Pancreas (tissue), 10 donors: ENCODE results near the gene NARF. TPM values are rescaled to one million over a fixed set of nuclear protein-coding genes. Genes with fewer than 3 reads are reported as not detected.
A peak's percentile ranks its signal among the peaks of the same experiment; 100 is the strongest.

Experiments used
- ATAC-seq, 4 donors: fragments of 200-7000 bp; cut with Tn5 transposase; one replicate each; pipeline versions ENCODE4 v1.8.0 to v1.9.1; 2020; ENCODE audit warnings: mild to moderate bottlenecking in 4 of 4, moderate library complexity in 4 of 4
- DNase-seq, 6 donors: peaks; one replicate each; pipeline ENCODE4 v3.0.0-alpha.2; 2020
- FAIRE-seq: peaks from 2 replicates; lab custom pipeline; 2012; peaks lifted over from hg19 to GRCh38; lab: Jason Lieb, UNC
- H3K27ac ChIP-seq, 4 donors: fragments of 200-600 bp; sonication (generic); 1 replicate in 3 of 4; 2 replicates in 1 of 4; pipeline versions ENCODE4 v1.5.0 to v1.8.0; 2020
- H3K27me3 ChIP-seq, 4 donors: fragments of 200-600 bp; one replicate each; pipeline ENCODE4 v1.8.0; 2021
- H3K36me3 ChIP-seq, 3 donors: fragments of 200-600 bp; sonication (generic) in 1 of 3; one replicate each; pipeline versions ENCODE4 v1.5.0 to v1.8.0; 2020 to 2021
- H3K4me1 ChIP-seq, 3 donors: fragments of 200-600 bp; one replicate each; pipeline ENCODE4 v1.8.0; 2021
- H3K4me3 ChIP-seq, 4 donors: fragments of 200-600 bp; sonication (generic) in 2 of 4; one replicate each; pipeline versions ENCODE4 v1.5.0 to v1.8.0; 2020 to 2021
- H3K9me3 ChIP-seq, 4 donors: fragments of 200-600 bp; one replicate each; pipeline ENCODE4 v1.8.0; 2021
- WGBS, 2 donors: extraction: QIAGEN DNeasy Blood & Tissue Kit; methylation state at CpG; one replicate each; pipeline ENCODE4 v1.1.7; 2013; 5-methylcytosine and 5-hydroxymethylcytosine counted together
- intact Hi-C, 3 donors: fragments of 100-400 bp; cut with DNase I; formaldehyde crosslinking; loops; one replicate each; pipeline versions ENCODE4 v1.11.1 to v1.14.2; 2022
- polyA plus RNA-seq, 2 donors: library from polyadenylated mRNA; stranded (reverse); fragments of 200-250 nt; gene quantifications; one replicate each; pipeline ENCODE4 v1.2.3, GENCODE V29; 2013
- total RNA-seq, 6 donors: library from RNA; stranded (reverse); fragmentation: NEBNext Ultra II Directional in 4 of 6; extraction: Animal tissue kit (Norgen Biotek cat#: 25700) in 4 of 6; gene quantifications; one replicate each; pipeline versions ENCODE4 v1.2.1 to v1.2.4, GENCODE V29; 2021 to 2023
- TF ChIP-seq, protein P1 (sequence below), 4 donors: fragments of 200-600 bp; sonication (generic) in 3 of 4; IDR thresholded peaks; one replicate each; pipeline versions ENCODE4 v1.5.0 to v1.8.0; 2021; ENCODE audit warnings: antibody characterized with exemption in 4 of 4
- donor health status: healthy with polysubstance abuse.
- donor health status: DM: no; HTN: no; CAD: no; lungs with moderate emphysema.
- donor health status: DM: no; HTN: no; CAD: no.
- donor health status: control.
- donor health status: control.
- donor health status: Bipolar disorder and iron deficiency.
- donor health status: DM: yes; HTN: yes; CAD: no.
- donor health status: DM: no; HTN: no; CAD: no.
- donor health status: DM: no; HTN: no; CAD: no.
- donor health status: DM: yes; HTN: yes; CAD: no.

The NARF gene
- total and polyA plus RNA-seq, 8 donors, result 21.3 to 96.9 (median 34.1) TPM

GRCh38 chr17:82416264-82416663, 42.3 kb upstream of the NARF start:
- DNase-seq (peak in 1 of 6 donors; percentile 12), ATAC-seq (no peak), FAIRE-seq (no peak)
- H3K9me3 ChIP-seq, result no peaks in the 10 kb centered on the region
- intact Hi-C loops, result no loop called here
- peaks cover 4 to 15% (median 6%) of the 10 kb centered on the region in 3 donors for H3K4me1 ChIP-seq
- H3K27me3 ChIP-seq, result no peaks in the 10 kb centered on the region
- H3K4me3 ChIP-seq, result no peak overlapping the region
- WGBS, 2 donors, result 81 to 95% methylated on average over 4 of the region's 4 CpGs
- TF ChIP-seq, protein P1, sequence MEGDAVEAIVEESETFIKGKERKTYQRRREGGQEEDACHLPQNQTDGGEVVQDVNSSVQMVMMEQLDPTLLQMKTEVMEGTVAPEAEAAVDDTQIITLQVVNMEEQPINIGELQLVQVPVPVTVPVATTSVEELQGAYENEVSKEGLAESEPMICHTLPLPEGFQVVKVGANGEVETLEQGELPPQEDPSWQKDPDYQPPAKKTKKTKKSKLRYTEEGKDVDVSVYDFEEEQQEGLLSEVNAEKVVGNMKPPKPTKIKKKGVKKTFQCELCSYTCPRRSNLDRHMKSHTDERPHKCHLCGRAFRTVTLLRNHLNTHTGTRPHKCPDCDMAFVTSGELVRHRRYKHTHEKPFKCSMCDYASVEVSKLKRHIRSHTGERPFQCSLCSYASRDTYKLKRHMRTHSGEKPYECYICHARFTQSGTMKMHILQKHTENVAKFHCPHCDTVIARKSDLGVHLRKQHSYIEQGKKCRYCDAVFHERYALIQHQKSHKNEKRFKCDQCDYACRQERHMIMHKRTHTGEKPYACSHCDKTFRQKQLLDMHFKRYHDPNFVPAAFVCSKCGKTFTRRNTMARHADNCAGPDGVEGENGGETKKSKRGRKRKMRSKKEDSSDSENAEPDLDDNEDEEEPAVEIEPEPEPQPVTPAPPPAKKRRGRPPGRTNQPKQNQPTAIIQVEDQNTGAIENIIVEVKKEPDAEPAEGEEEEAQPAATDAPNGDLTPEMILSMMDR (IDR thresholded peaks at IDR 0.05), result no peak
- no peaks in the 10 kb centered on the region for H3K36me3 ChIP-seq
- no peak overlapping the region for H3K27ac ChIP-seq

DNA sequence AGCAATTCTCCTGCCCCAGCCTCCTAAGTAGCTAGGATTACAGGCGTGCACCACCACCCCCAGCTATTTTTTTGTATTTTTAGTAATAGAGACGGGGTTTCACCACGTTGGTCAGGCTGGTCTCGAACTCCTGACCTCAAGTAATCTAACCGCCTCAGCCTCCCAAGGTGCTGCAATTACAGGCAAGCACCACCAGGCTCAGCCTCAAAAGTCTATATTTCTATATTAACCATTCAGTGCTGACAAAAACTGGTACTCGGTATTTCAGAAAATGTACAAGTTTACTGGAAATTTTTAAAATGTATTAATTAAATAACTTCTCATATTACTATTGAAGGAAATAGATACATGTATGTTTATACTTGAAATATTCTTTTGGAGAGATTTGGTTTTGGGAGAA, 41.8 kb upstream of the NARF start:
- ATAC-seq (no peak), DNase-seq (peak in 1 of 6 donors; percentile 2), FAIRE-seq (no peak)
- Histone ChIP-seq H3K9me3 (no peaks in the 10 kb centered on the region), H3K27ac (no peak overlapping the region), H3K4me1 (peaks cover 4 to 15% (median 6%) of the 10 kb centered on the region in 3 donors), H3K36me3 (no peaks in the 10 kb centered on the region), H3K27me3 (no peaks in the 10 kb centered on the region), H3K4me3 (no peak overlapping the region)
- intact Hi-C loops, result no loop called here
- TF ChIP-seq, protein P1 (IDR thresholded peaks at IDR 0.05), result no peak
- WGBS, 2 donors, result 87 to 95% methylated on average over 6 of the region's 6 CpGs

DNA sequence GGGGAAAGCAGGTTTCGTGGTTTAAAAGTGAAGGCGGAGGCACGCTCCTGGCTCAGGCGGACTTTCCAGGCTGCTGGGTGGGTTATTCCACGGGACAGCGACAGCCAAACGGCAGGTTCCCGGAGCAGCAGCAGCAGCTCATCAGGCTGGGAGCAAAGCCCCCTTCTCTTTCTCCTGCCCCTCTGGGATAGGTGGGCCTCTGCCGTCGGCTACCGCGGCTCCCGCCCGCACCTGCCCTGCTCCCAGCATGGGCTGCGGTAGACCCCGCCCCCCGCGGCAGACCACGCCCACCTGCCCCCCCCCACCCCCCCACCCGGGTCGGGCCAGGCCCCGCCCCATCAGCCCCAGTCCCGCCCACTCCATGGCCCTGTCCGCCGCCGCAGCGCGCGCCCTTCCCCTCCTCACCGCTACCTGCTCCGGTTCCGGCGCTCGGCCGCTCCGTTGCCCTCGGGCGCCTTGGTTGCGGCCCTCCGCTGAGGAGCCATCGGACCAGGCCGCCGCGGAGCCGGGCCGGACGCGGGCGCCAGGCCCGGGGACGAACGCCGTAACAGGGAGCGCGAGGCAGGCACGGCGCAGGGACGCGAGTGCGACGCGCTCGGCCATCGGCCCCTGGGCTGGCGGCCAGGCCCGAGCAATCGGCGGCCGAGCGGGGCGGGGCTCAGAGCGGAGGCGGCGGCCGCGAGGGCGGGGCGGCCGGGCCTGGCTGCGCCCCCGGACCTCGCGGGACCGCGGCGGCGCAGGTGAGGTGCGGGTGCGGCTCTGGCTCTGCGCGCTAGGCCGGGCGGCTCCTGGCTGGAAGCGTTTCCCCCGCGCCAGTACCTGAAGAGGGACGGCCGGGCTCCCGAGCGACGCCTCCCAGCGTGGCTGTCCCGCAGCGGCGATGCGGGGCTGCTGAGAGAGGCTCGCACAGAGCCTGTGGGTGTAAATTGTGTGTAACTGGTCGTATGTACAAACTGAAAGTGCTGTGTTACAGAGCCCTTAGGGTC, 40.2 kb upstream of the NARF start, which contains the start of the genes HEXD and OGFOD3:
HEXD (plus strand) TSS at position 347 of the 986 bp plus-strand sequence. CDS start 1,453 bp downstream, outside the sequence.
OGFOD3 (minus strand) TSS at position 586 of the 986 bp plus-strand sequence; CDS start at position 485, 101 bp downstream.
- Histone ChIP-seq H3K27me3 (no peaks in the 10 kb centered on the region), H3K9me3 (no peaks in the 10 kb centered on the region), H3K4me1 (peaks cover 4 to 15% (median 6%) of the 10 kb centered on the region in 3 donors), H3K4me3 (peak within 1 kb of the TSS; percentile 60 to 85 (median 79)), H3K36me3 (no peaks in the 10 kb centered on the region), H3K27ac (peak within 1 kb of the TSS; percentile 65 to 89 (median 87))
- FAIRE-seq, result no peak
- 1% methylated on average over 73 to 105 of the region's 108 CpGs for WGBS, 2 donors
- TF ChIP-seq, protein P1 (IDR thresholded peaks at IDR 0.05), result no peak
- peak; percentile 88 to 96 (median 94) for ATAC-seq
- intact Hi-C loops, result no loop called here
- DNase-seq, result peak; percentile 81 to 94 (median 88)

DNA sequence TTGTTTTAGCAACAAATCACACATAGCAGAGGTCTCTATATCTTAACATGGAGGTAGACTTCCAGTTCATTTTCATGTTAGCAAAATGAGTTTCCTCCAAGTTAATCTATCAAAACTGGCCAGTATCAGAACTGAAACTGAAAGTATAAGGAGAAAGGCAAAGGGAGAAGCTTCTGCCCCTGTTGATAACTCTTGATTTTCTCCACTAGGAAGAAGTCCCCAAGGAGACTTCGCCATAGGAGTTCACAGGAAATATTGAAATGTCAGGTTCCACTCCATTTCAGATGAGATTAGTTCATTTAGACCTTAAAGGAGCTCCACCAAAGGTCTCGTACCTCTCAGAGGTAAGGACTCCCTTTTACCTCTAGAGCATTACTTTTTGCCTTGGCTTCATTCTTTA, 39.0 kb upstream of the NARF start:
- peak overlapping the region in 1 of 4 donors; percentile 87 for H3K27ac ChIP-seq
- DNase-seq (no peak), ATAC-seq (no peak), FAIRE-seq (no peak)
- H3K9me3 ChIP-seq, result no peaks in the 10 kb centered on the region
- H3K36me3 ChIP-seq, result no peaks in the 10 kb centered on the region
- peak overlapping the region in 1 of 4 donors; percentile 85 for H3K4me3 ChIP-seq
- no peaks in the 10 kb centered on the region for H3K27me3 ChIP-seq
- H3K4me1 ChIP-seq, result peaks cover 1 to 13% (median 6%) of the 10 kb centered on the region in 3 donors
- TF ChIP-seq, protein P1 (IDR thresholded peaks at IDR 0.05), result no peak
- intact Hi-C loops, result no loop called here
- WGBS, 2 donors, result 90% methylated on average over 2 of the region's 2 CpGs
